Duodenal mucosa (tissue), 2 donors: ENCODE measurements around the gene CCDC136.

Experiments
- H3K27ac ChIP-seq: one replicate; pipeline ENCODE4 v1.7.0; 2013; ENCODE audit warnings: low read depth, low read length
- H3K27me3 ChIP-seq, 2 donors: one replicate each; pipeline ENCODE4 v1.7.0; 2013; ENCODE audit warnings: low read length in 2 of 2, control low read depth in 1 of 2; ENCODE audit not compliant: insufficient read depth in 2 of 2, control insufficient read depth in 1 of 2
- H3K36me3 ChIP-seq, 2 donors: one replicate each; pipeline ENCODE4 v1.7.0; 2013; ENCODE audit warnings: low read length in 2 of 2, control low read depth in 1 of 2; ENCODE audit not compliant: insufficient read depth in 2 of 2, control insufficient read depth in 1 of 2
- H3K4me1 ChIP-seq, 2 donors: one replicate each; pipeline ENCODE4 v1.7.0; 2013; ENCODE audit warnings: low read length in 2 of 2, control low read depth in 1 of 2; ENCODE audit not compliant: insufficient read depth in 2 of 2, control insufficient read depth in 1 of 2
- H3K4me3 ChIP-seq, 2 donors: one replicate each; pipeline ENCODE4 v1.7.0; 2013; ENCODE audit warnings: low read length in 2 of 2, low read depth in 1 of 2
- H3K9ac ChIP-seq, 2 donors: one replicate each; pipeline ENCODE4 v1.7.0; 2013; ENCODE audit warnings: low read length in 2 of 2, low read depth in 1 of 2
- H3K9me3 ChIP-seq, 2 donors: one replicate each; pipeline ENCODE4 v1.7.0; 2013; ENCODE audit warnings: low read length in 2 of 2, control low read depth in 1 of 2; ENCODE audit not compliant: control insufficient read depth in 1 of 2

Gene CCDC136

GRCh38 chr7:128845987-128846386 lies 54.2 kb downstream of the CCDC136 start:
- no peaks in the 10 kb centered on the region for H3K36me3 ChIP-seq
- no peaks in the 10 kb centered on the region for H3K4me1 ChIP-seq

GRCh38 chr7:128846781-128847444 lies 55.1 kb downstream of the CCDC136 start:
- H3K4me1 ChIP-seq = no peaks in the 10 kb centered on the region
- H3K27ac ChIP-seq = no peak overlapping the region
- no peaks in the 10 kb centered on the region for H3K9me3 ChIP-seq
- no peak overlapping the region for H3K4me3 ChIP-seq
- H3K27me3 ChIP-seq = no peaks in the 10 kb centered on the region
- H3K36me3 ChIP-seq = no peaks in the 10 kb centered on the region
- no peak overlapping the region for H3K9ac ChIP-seq

More at GRCh38 chr7:128845987-128846386, 54.2 kb downstream of the CCDC136 start:
- Histone ChIP-seq H3K9ac (no peak overlapping the region), H3K4me3 (no peak overlapping the region), H3K27ac (no peak overlapping the region), H3K27me3 (no peaks in the 10 kb centered on the region), H3K9me3 (no peaks in the 10 kb centered on the region)

GRCh38 chr7:128847721-128848211 lies 56.0 kb downstream of the CCDC136 start:
- H3K27ac ChIP-seq = no peak overlapping the region
- no peaks in the 10 kb centered on the region for H3K36me3 ChIP-seq
- H3K9me3 ChIP-seq = no peaks in the 10 kb centered on the region
- H3K27me3 ChIP-seq = no peaks in the 10 kb centered on the region
- H3K9ac ChIP-seq = no peak overlapping the region
- H3K4me1 ChIP-seq = no peaks in the 10 kb centered on the region
- no peak overlapping the region for H3K4me3 ChIP-seq

GRCh38 chr7:128848289-128849155 lies 56.8 kb downstream of the CCDC136 start:
- Histone ChIP-seq H3K4me3 (no peak overlapping the region), H3K9me3 (no peaks in the 10 kb centered on the region), H3K36me3 (no peaks in the 10 kb centered on the region), H3K27ac (no peak overlapping the region), H3K9ac (no peak overlapping the region), H3K27me3 (no peaks in the 10 kb centered on the region), H3K4me1 (no peaks in the 10 kb centered on the region)

DNA sequence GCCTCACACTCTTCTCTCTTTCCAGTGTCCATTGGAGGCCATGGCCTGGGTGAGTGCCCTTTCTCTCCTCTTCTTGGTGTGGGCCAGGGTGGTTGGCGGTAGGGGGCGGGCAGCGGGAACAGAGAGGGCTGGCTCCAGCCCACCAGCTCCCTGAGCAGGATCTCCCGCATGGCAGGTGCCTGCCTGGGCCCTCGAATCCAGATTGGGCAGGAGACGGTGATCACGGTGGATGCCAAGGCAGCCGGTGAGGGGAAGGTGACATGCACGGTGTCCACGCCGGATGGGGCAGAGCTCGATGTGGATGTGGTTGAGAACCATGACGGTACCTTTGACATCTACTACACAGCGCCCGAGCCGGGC lies 57.4 kb downstream of the CCDC136 start:
- H3K4me3 ChIP-seq = no peak overlapping the region
- H3K27ac ChIP-seq = no peak overlapping the region
- no peaks in the 10 kb centered on the region for H3K27me3 ChIP-seq
- H3K9ac ChIP-seq = no peak overlapping the region
- no peaks in the 10 kb centered on the region for H3K9me3 ChIP-seq
- H3K4me1 ChIP-seq = no peaks in the 10 kb centered on the region
- no peaks in the 10 kb centered on the region for H3K36me3 ChIP-seq

DNA sequence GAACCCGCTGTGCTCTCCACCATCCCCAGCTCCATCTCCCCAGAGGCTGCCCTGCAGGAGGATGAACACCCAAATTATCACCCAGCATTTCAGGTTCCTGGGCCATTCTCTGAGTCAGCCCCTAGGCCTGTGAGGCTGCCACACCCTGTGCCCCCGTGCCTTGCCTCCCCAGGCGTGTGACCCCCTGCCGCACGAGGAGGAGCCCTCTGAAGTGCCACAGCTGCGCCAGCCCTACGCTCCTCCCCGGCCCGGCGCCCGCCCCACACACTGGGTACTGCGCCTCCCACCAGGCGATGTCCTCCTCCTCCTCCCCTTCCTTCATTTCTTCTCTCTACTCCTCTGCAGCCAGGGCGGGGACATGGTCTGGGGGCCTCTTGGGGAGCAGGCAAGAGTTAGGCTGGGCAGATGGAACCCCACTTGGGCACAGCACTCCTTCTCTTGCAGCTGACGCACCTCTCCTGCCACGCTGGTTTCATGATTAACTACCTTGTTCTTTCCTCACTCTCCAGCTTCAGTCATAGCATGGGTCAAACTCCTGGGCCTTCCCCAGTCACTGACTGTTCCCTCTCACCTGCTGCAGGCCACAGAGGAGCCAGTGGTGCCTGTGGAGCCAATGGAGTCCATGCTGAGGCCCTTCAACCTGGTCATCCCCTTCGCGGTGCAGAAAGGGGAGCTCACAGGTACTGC lies 58.2 kb downstream of the CCDC136 start:
- H3K36me3 ChIP-seq = no peaks in the 10 kb centered on the region
- H3K4me1 ChIP-seq = no peaks in the 10 kb centered on the region
- no peak overlapping the region for H3K9ac ChIP-seq
- H3K27me3 ChIP-seq = no peaks in the 10 kb centered on the region
- no peaks in the 10 kb centered on the region for H3K9me3 ChIP-seq
- H3K27ac ChIP-seq = no peak overlapping the region
- H3K4me3 ChIP-seq = no peak overlapping the region

GRCh38 chr7:128852537-128853254 lies 60.9 kb downstream of the CCDC136 start:
- H3K27ac ChIP-seq = no peak overlapping the region
- no peak overlapping the region for H3K4me3 ChIP-seq
- no peaks in the 10 kb centered on the region for H3K36me3 ChIP-seq
- no peaks in the 10 kb centered on the region for H3K4me1 ChIP-seq
- no peaks in the 10 kb centered on the region for H3K27me3 ChIP-seq
- H3K9ac ChIP-seq = no peak overlapping the region
- H3K9me3 ChIP-seq = no peaks in the 10 kb centered on the region

- H3K9me3 ChIP-seq = no peaks in the 10 kb centered on the region
- H3K4me1 ChIP-seq = no peaks in the 10 kb centered on the region
- no peaks in the 10 kb centered on the region for H3K27me3 ChIP-seq
- no peak overlapping the region for H3K4me3 ChIP-seq
- H3K36me3 ChIP-seq = no peaks in the 10 kb centered on the region
- no peak overlapping the region for H3K9ac ChIP-seq
- H3K27ac ChIP-seq = no peak overlapping the region
Observed at GRCh38 chr7:128853799-128854198, 62.0 kb downstream of the CCDC136 start.

- H3K27ac ChIP-seq = no peak overlapping the region
- H3K36me3 ChIP-seq = no peaks in the 10 kb centered on the region
Observed at GRCh38 chr7:128854396-128854795, 62.6 kb downstream of the CCDC136 start.

More at GRCh38 chr7:128854396-128854795, 62.6 kb downstream of the CCDC136 start:
- Histone ChIP-seq H3K27me3 (no peaks in the 10 kb centered on the region), H3K9ac (no peak overlapping the region), H3K9me3 (no peaks in the 10 kb centered on the region), H3K4me1 (no peaks in the 10 kb centered on the region), H3K4me3 (no peak overlapping the region)
